NOMO-1 treated with dmso at 0.1 percent for 144 hours (cell line): Measurements from ENCODE around the gene SMIM9.
A peak's percentile ranks its signal among the peaks of the same experiment; 100 is the strongest.
"Not testable (repeated sequence)": the region's sequence is repeated elsewhere in the genome, so short reads cannot be mapped to it uniquely, and the experiment has no call there.

ENCODE experiments used
- DNase-seq: peaks from one replicate; lab custom pipeline; 2025; ENCODE audit not compliant: unreplicated experiment; lab: John Stamatoyannopoulos, UW

SMIM9 gene

DNA sequence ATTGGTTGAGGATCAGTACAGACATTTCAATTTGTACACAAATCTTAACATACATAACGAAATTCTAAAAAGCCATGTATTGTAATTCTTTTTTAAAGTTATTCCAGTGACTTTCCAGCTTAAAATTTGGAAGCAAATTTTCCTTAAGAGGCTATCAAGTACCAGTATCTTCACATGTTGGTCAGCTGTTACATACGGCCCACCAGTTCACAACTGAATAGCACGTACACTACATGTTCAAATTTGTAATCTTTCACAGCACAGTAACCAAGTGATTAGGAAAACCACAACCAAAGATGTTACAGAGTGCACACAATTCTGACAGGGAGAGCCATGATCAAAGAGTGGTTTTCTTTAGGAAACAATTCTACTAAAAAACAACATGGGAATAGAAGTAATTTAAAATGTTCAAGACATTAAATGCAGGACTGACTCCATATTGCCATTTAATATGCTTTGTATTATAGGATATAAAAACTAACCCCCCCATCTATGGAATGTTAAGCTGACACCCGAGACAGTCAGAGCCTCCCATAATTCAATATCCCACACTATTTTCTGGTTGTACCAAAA lies 18.1 kb downstream of the SMIM9 start:
- DNase-seq = not testable (repeated sequence)

DNA sequence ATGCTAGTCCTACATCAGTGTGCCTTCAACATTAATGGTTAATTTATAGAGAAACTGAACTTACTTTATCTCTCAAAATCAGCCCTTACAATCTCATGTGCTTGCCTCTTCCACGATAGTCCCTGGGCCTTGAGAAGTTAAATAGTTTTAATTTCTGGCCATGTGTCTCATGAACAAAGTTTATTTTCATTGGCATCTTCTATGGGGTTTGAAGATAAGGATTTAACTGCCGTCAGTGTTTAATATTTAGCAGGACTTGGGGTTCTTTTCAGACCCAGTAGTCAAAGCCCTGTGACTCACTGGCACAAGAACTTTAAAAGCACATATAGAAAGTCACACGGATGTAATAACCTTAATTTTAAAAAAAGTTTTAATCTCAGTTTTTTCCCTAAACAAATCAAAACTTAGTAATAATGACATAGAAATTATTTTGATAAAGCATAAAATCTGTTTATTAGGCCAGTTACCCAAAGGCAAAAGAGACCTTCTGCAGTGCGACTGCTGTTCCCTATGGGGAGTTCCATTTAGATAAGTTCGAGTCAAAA lies 19.1 kb downstream of the SMIM9 start:
- DNase-seq = no peak

DNA sequence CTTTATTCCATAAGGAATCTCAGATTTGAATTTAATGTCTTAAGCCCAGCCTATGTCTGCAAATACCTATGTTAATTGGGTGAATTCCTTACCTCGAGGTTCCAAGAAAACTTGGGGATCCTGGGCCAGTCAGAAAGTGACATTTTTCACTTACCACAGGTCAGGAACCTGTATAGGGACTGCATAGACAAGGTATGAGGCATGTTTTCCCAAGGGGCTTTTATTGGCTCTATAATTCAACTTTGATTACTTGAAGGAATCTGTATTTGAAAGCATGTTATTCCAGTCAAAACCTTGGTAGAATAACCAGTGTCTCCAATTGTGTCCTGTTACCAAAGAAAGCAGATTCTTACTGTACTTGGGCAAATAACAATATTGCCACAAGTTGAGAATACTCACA lies 20.7 kb downstream of the SMIM9 start:
- no peak for DNase-seq

DNA sequence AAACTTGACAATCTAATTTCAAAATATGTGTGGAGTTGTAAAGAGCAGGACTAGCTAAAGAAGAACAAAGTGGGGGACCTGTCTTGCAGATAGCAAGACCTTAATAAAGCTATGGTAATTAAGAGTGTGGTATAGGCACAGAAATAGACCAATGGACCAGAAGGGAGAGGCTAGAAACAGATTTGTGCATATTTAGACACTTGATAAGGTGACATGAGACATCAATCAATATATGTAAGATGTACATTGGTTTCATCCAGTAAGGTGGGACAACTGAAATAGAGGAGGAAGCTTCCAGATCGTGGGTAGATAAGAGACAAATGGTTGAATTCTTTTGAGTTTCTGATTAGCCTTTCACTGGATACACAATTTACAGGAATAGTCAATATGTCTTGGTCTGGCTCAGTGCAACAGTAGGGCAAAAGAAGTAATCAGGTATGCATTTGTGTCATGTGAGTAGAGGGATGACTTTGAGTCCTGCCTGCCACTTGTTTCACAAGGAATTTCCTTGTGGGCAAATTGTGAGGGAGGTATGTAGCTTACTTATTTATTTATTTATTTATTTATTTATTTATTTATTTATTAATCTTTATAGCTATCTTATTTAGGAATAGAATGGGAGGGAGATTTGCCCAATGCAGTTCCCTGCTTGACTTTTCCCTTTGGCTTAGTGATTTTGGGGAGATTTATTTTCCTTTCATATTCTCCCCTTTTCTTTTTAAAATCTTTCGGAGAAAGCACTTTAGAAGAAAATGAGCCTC lies 21.9 kb downstream of the SMIM9 start:
- DNase-seq = no peak

DNA sequence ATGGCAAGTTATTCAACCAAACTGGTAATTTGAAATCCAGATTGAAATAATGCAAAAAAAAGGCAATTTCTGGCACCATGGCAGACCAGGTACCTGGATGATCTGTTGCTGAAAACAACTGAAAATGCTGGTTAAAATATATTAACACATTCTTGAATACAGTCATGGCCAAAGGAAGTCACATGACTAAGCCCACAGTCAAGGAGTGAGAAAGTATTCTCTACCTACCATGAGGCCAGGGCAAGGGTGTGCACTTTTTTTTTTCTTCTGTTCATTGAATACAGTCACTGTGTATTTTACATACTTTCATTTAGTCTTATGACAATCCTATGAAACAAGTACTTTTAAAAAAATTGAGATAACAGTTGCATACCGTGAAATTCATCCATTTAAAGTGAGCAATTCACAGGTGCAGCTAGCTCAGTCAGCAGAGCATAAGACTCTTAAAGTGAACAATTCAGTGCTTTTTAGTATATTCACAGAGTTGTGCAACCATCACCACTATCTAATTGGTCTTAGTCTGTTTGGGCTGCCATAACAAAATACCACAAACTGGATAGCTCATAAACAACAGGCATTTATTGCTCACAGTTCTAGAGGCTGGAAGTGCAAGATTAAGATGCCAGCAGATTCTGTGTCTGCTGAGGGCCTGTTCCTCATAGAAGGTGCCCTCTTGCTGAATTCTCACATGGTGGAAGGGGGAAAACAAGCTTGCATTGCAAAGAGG lies 24.4 kb downstream of the SMIM9 start:
- DNase-seq = no peak

DNA sequence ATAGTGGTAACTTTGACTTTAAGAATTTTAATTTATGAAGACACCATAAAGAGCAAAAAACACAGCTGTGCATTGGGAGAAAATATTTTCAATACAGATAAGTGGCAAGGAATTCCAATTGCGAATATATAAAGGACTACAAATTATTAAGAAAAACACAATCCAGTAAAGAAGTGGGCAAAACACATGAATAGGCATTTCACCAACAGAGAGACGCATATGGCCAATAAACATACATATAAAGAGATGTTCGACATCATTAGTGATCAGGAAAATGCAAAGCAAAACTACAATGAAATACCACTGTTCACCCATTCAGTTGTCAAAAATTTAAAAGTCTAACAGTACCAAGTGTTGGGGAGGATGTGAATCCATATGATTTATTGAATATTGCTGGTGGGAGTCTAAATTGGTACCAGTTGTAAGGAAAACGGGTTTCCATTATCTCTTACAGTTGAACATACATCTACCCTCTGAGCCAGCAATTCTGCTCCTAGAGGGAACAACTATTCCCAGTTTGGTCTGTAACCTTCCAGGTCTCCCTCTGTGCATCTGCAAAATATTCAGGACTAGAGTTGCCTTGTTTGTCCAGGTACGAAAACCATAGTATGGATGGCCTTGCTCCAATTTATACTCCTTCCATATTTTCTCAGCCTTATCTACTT lies 27.5 kb downstream of the SMIM9 start:
- no peak for DNase-seq

DNA sequence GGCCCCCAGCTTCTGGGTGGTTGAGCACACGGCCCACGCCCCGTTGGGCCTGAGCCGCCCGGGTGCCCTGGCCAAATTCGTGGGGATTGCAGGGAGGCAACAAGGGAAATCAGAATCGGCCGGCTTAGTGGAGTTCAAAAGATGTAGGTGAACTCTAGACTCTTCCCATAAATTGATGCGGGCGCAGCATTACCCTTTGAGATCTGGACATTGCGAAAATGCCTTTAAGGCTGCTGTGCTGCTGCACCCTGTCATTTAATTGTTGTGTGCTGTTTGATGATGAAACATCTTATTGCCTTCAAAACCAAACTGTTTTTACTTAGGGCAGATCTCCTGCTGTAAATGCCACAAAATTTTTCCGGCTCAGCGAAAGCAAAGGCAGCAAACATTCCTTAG lies 28.8 kb downstream of the SMIM9 start:
- peak; percentile 59 for DNase-seq

DNA sequence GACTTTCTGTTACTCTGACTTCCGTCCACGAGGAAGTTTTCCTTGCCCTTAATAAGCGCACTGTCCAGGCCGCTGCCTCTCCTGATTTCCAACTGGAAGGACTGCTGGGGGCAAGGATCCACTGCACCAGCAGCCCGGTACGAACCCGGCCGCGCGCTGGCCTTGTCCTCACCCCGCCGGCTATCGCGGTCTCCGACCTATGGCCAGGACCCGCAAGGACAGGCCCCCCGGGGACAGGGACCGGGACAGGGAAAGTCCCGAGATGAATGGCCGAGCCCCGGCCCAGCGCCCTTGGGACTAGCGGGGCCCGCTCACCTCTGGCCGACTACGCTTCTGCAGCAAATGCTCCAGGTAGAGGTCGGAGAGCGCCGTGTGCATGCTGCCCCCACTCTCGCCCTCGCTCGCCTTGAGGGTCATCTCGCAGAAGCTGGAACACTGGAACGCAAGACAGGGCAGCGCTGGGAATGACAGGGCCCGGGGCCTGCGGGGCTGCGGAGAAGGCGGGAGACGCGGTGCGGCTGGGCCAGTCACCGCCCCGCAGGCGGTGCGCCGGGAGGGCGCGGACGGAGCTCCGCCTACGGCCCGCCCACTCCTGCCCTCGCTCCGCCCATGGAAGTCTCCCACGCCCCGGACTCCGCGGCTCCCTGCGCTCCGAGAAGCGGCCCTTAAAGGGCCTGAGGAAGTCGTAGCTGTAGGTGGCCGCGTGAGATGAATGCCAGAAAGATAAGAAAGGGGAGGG lies 29.3 kb downstream of the SMIM9 start, which contains the start of gene MPP1:
Gene MPP1, minus strand, starts transcription at position 529 of the 739 bp plus-strand sequence. Its CDS starts 112 bp downstream, at position 417.
- peak; percentile 59 for DNase-seq

DNA sequence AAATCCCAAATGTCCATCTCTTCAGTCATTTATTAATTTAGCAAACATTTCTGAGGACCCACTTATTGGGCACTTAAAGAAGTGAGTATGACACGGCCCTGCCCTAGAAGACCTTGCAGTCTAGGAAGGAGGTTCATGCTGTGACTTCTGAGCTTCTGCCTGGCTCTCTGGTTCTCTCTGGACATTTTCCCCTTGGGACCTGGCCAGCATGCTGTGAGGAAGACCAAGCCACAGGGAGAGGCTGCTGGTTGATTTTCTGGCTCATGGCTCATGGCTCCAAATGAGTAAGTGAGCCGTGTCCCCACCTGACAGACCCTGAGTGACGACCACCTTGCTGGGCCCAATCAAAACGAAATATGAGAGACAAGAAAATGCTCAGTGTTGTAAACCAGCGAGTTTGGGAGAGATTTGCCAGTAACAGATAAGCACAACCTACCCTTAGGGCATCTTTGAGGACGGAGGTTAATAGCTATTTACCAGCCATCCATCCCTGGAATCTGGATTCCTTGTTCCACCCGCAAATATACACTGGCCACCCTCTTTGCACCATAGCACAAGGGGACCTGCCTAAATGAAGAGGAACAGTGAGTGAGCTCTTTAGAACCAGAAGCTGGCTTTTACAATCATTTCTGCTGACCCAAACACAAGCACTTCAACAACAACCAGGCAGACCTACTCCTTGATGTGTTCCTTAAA lies 30.1 kb downstream of the SMIM9 start:
- no peak for DNase-seq

DNA sequence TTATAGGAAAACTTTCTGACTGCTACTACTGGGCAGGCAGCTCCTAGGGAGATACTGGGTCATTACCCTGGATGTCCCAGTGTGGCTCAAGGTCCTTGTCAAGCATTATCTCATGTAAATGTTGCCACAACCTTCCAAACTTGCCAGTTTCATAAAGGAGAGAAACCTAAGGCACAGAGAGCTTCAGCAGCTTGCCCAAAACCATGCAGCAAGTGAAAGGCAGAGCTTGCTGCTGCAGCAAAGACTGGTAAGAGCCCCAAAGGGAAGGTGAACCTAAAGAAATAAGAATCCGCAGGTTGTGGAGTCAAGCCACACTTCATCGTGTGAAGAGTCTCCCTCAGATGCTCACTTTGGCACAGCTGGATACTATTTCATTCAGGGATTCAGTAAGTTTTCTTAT lies 31.5 kb downstream of the SMIM9 start:
- no peak for DNase-seq

DNA sequence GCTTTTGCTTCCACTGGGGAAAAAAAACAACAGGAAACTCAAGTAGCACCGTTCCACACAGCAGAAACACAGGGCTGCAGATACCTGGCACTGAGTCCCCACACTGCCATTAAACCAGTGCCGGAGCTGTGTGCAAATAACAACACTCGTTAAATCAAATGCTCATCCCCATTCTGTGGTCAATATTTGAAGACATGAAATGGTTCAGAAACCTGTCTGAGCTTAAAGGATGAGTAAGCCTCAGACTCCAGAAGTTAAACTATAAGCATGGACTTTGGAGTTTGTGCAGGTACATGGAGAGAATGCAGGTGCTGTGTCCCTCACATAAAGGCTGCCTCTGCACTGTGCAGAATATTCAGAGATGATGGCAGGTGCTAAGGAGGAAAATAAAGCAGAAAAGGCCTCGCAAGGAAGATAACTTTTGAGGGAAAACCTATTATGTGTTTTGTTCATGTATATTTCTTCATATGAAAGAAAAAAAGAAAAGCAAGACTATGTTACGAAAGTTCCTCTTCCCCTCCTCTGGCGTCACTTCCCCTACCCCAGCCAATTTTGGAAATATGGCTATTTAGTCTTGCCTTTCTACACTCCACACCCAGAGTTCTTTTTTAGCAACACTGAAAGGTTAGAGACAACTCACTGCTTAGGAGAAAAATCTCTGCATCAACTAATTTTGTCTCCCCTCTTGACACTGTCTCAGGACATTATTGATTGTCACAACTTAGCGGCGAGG lies 33.8 kb downstream of the SMIM9 start:
- DNase-seq = peak; percentile 42

DNA sequence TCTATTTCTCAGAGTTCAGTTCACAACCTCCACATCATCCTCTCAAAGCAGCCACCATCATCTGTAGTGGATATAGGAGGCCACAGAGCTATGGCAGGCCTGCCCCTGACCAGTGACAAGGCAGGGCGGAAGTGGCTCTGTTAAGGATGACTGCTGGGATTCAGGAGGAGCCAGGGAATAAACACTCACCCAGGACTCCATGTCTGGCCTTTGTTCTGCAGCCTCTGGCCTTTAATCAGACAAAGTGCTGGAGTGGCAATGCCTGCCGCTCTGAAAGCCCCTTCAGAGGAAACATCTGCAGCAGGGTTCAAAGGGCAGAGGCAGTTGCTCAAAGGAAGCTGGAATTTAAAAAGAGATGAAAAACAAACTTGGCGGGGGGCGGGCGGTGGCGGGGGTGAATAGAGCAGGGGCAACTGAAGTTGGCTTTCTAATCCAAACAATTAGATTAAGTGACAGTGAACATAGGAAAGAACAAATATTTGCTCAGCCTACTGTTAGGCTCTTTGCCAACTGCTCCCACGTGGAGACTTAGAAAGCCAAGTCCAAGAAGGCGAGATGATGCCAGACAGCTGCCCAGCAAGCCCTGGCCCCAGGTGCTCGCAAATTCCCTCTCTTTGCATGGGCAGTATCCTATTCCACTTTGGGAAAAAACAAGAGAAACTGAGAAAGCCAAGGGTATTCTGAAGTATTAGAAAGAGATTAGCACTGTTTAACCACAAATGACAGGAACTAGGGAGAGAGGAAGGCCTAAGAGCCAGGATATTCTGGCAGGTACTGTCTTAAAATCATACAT lies 34.7 kb downstream of the SMIM9 start:
- DNase-seq = no peak

DNA sequence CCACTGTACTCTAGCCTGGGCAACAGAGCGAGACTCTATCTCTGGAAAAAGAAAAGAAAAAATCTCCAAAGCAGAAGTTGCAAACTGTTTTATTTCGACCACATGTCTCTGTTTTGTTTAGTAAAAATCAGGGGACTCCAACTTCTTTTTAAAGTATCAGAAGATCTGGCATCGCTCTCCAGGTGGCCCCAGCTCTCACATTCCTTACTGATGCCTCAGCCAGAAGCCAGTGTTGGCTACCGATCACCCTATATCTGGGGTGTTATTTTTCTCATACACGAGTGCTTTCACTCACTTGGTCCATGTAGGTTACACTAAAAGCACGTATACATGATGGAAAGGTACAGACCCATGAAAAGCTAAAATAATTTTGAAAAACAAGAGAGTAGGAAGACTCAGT lies 37.5 kb downstream of the SMIM9 start:
- DNase-seq = no peak

DNA sequence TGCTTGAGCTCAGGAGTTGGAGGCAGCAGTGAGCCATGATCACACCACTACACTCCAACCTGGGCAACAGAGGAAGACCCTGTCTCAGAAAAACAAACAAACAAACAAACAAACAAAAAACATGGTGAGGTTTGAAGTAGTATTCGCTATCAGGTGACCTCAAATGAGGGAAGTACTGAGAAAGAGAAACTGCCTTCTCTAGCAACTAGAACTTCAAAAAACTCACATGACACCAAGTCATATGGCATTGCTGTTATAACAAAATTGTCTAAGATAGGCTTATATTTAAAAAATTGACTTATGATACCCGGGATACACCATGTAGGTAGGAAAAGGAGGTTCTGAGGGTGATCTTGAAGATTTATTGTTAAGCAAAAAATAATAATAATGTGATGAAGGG lies 39.4 kb downstream of the SMIM9 start:
- no peak for DNase-seq

DNA sequence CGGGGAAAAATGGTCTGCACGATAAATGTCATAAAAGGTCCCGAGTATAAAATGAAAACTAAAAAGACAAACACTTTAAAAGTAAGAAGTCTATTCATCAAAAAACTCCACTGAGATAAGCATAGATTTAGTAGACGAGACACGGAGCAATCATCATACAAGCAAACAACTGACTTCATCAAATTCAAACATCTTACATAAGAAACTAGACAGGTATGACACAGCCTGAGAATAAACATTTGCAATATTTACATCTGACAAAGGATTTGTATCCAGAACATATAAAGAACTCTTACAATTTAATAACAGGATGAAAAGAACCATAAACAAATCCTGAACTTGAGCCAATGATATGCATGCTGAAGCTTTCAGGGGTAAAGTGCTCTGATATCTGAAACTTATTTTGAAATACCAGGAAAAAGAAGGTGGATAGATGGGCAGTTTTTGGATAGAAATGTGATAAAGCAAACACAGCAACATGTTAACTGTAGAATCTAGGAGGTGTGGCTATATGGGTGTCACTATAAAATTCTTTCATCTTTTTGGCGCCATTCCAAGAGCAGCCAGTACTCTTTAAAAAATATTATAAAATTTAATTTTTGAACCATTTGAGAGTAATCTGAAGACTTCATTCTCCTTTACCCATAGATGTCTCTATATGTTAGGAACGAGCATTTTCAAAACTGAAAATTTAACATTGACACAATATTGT lies 41.2 kb downstream of the SMIM9 start:
- no peak for DNase-seq

DNA sequence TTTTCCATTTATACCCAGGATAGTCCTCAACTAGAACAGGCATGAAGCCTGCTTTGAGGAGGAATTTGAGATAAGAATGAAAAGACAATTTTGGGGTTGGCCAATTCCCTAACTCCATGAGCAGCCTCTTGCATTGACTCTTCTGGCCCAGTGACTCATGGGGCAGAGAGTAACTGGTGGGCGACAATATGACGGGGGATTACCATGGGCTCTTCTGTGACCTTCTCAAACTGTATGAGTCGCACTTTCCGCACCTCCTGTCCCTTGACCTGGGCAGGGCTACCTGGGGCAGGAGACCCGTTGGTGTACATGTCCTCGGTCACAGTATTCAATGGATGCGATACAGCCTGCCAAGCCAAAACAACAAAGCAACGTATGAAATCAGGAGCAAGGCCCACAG lies 42.5 kb downstream of the SMIM9 start:
- DNase-seq = no peak

DNA sequence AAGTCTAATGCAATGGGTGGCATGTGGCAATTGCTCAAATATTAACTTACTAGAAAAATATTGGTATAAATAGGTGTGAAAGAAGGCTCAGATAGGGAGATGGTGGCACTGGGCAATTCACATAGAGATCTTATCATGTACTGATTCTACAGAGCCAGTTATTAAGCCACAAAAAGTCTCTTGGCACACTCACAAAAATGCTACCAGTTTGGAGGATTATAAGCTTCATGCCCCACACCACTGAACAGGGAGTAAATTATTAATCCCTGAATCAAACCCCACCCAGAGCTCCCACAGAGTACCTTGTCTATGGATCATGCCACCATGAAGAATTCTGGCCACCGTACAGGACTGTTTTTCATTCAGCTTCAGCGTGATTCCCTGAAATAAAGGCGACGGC lies 43.0 kb downstream of the SMIM9 start:
- no peak for DNase-seq

DNA sequence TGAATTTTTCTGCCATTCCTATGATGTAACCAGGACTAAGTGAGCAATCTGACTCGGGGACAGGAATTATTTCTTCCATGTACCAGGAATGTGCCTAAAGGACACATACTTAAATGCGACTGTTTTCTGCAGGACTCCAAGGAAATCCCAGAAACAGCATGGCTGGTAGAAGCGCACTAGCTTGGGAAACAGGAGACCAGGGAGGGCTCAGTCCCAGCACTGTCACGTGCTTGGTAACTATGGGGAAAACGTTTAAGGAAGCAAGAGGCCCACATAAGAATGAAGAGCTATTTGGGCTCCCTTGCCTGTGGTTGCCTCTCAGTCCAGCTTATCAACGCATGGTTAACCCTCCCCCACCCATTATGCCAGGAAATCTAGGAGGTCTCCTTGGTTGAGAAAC lies 48.7 kb downstream of the SMIM9 start:
- DNase-seq = no peak
